Dedifferentiated amniotic fluid mesenchymal stem cell (primary cell): Measurements from ENCODE around the gene FLAD1.

Experiments
- DNase-seq: peaks from one replicate; pipeline ENCODE4 v3.0.0-alpha.2; 2016; ENCODE audit errors: extremely low spot score

Gene FLAD1

DNA sequence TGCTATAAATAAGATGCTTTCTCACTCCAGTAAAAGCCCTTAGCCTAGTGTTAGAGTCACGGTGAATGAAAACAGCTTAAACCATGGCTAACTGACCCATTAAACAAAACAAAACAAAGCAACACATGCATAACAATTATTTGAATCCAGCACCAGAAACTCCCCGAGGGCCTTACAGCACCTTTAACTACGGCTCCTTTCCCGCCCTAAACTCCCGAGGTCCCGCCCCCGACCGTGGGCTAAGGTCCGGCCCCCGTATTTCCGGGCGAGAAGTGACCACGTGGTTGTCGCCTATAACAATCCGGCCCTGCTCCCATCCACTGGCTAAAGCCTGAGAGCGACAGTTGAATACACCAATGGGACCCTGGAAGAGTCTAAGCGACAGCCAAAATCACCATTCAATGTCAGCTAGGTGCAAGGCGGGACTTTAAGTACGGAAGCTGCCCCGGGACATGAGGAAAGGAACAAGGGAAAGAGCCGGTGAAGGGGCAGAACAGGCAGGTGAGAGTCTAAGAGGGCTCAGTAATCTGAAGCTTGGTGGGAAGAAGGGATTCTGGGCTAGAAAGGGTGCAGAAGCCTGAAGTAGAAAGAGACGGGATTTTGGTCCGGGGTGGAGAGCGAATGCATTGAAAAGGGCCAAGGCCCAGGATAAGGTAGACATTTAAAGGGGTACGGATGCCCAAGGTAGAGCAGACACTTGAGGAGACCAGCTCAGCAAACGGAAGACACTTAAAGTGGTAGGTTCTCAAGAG is at the start of gene FLAD1:
TSS of gene FLAD1 (plus strand) at position 448 of the 752 bp plus-strand sequence. CDS start 351 bp downstream, outside the sequence.
- peak; percentile 100 for DNase-seq

DNA sequence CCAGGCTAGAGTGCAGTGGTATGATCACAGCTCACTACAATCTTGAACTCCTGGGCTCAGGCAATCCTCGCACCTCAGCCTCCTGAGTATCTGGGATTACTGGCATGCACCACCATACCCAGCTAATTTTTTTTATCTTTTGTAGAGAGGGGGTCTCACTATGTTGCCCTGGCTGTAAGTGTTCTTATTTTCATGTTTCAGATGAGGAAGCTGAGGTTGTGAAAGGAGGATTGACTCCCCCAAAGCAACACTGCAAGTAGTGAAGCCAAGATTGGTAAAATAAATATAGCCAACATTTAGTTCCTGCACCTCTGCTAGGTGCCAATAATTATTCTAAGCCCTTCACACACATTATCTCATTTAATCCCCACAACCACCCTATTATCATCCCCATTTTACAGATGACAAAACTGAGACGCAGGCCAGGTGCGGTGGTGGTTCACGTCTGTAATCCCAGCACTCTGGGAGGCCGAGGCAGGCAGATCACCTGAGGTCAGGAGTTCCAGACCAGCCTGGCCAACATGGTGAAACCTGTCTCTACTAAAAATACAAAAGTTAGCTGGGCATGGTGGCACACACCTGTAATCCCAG is 48.7 kb upstream of the FLAD1 start:
- DNase-seq = no peak

DNA sequence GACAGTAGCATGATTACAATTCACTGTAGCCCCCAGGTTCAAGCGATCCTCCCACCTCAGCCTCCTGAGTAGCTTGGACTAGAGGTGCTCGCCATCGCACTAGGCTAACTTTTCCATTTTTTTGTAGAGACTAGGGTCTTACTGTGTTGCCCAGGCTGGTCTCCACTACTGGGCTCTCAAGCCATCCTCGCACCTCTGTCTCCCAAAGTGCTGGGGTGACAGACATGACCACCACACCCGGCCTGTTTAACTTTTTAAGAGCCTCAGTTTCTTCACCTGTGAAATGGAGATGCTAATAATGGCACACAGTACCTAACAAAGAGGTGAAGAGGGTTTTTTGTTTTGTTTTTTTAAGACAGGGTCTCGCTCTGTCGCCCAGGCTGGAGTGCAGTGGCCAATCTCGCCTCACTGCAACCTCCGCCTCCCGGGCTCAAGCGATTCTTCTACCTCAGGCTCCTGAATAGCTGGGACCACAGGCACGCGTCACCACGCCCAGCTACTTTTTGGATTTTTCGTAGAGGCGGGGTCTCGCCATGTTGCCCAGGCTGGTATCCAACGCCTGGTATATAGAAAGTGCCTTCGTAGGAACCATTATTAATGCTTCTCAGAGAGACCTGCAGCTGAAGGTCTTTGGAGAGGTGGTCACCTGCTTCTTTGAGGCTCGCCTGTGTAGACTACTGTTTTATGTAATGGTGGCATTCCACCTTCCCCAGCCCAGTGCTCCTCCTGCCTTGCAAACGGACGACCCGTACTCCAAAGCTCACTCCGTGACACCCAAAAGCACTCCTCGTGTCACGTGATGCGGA is 47.2 kb upstream of the FLAD1 start:
- no peak for DNase-seq

DNA sequence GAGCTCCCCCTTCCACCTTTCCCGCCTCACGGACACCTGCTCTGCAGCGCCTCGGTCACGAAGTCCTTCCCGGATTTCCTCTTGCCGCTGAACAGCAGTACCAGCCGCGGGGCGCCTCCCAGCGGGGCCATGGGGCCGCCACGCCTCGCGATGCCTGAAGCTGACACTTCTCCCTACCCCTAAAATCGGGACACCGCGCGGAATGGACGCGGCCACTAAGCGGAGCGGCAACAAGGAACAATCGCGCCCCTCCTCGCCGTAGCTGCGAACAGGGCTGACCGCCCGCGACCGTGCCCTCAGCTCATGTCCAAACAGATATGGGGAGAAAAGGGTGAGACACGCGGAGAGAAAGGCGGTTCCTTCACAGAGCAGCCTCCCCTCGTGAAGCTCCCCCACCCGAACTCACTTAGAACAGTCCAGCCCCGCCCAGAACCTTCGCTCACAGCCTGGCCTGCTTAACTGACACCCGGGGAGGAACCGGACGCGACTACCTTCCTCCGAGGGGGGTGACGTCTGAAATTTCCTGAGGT is 46.5 kb upstream of the FLAD1 start, which contains the start of gene PMVK:
TSS of gene PMVK (minus strand) at position 165 of the 530 bp plus-strand sequence. CDS start at position 131, 34 bp downstream.
- DNase-seq = peak; percentile 95

DNA sequence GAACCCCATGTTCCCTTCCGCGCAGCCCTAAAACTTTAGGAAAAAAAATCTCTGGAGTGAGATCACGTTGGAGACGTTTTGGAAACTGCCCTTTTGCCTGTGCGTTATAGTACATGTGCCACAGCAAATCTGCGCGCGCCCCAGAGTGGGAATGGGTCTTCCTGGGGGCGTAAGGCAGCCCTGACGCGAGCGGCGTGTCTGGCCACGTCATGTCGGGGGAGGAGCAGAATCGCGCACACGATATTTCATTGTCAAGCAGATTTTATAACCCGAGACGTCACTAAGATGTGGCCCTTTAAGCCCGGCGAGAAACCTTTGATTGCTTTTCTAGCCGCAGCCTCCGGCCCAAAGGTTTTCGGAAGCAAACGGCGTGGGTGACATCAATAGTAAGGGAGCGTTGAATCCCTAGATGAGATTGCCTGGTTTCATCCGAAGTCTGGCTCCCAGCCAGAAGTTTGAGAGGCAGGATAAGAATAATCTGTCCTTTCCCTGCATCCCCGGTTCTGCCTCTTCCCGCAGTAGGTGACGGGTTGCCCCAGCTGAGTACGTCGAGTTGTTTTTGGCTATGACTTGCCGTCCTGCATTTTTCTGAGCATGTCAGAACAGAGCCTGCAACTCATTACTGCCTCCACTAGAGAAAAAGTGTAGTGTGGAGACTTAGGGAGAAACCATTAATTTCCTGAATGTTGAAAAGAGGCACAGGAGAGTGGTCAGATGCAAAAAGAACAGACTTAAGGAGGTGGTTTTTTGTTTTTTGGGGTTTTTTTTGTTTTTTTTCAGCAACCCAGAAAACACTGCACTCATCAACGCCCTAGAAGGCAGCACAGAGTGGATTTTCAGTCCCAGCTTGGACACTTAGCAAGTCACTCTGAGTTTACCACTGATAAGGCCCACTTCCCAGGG is 45.8 kb upstream of the FLAD1 start:
- peak; percentile 95 for DNase-seq

DNA sequence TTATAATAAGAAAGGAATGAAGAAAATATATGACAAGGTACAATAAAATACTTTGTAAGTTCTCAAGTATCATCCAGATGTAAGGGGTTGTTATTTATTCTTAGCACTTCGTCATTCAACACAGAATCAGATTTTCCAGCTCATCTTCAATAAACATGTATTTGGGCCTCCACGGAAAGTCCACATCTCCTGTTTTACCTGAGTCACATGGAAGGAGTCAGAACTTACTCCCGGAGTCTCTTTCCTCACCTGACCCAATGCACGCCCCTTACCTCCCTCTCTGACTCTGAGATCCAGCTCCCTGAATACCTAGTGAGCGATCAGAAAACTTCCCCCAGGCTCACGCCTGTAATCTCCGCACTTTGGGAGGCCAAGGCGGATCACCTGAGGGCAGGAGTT is 45.2 kb upstream of the FLAD1 start:
- no peak for DNase-seq

DNA sequence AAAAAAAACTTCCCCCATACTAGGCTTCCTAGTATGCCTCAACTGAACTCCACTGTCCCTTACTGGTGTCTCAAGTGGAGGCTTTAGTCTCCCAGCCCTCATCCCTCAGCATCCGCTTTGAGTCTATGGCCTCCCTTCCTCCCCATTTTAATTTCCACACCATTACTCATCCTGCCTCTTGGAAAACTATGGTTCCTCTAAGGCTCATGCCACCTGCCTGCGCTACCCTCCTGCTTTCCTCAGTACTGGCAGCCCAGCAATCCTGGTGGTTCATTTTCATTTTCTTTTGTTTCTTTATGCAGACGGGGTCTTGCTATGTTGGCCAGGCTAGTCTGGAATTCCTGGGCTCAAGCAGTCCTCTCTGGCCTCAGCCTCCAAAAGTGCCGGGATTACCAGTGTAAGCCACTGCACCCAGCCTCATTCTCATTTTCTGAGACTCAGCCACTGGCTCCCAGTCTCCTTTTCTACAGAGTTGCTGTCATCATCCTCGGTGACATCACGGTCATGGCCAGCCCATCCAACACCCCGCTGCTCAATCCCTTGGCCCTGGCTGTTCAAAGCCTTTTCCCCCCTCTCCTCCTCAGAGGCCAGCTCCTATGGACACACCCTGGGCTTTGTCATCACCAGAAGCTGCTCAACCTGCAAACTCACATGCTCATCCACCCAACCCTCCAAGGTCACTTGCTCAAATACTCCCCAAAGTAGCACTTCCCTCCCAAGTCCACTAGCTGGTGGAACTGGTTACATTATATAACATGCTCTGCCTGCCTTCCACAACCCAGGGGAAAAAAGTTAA is 44.3 kb upstream of the FLAD1 start:
- no peak for DNase-seq

DNA sequence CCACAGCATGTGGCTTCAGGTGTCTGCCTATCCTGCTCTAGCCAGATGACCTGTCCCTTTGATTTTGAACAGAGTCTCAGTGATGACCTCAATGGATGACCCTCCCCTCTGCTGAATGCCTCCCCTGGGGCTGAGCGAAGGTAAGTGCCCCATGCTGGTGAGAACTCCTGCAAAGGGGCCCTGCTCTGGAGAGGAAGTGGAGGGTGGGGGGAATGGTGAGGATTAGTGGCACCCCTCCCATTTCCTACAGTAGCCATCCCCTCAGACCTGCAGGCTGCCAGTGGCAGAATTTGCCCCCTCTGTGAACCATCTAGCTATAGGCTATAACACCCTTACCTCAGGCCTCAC is 43.0 kb upstream of the FLAD1 start:
- no peak for DNase-seq

DNA sequence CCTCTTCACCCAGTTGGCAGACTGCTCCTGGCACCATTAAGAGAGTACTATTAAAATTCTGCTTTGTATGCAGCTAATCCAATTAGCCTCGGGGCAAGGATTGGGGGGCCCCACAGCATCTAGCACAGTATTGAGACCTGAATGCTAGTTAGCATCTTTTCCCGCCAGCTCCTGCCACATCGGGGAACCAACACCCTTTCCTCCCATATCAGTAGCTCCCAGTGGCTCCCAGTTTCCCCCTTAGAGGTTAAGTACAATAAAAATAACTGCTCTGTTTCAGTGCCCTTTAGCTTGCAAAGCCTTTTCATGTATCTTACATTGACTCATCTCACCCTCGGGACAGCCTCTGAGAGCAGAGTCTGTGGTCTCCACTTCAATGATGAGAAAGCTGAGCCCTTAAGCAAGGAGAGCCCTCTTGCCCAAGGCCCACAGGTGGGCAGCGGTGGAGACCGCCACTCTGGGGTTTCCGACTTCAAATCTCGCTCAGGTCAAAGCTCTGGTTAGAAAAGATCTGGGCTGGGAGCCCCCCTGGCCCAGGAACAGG is 42.4 kb upstream of the FLAD1 start:
- no peak for DNase-seq

DNA sequence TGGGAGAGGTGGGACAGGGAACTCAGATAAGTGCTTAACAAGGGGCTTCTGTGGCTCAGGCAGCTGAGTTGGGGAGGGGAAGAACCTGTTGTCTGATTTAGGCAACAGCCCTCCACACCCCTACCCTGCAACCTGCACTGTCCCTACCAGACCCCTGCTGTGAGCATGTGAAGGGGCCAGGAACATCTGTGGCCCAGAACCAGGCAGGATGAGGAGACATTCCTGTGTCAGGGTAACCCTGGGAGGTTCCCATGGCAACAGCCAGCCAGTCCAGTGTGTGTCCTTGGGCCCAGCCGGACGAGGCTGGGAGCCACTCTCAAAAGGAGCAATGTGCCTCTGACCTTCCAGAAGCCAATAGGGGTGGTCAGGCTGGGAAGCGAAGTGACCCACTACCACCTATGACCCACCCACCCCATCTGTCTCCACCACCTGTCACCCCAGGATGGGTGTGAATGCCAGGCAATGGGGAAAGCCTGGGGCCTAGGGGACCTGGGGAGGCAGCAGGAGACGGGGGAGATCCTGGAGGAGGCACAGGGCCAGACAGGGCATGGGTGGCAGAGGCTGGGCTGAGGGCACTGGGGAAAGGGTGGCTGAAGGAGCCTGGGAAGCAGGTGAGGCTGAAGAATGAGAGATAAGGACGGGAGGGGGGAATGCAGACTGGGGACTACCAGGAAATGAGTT is 41.7 kb upstream of the FLAD1 start:
- DNase-seq = no peak

DNA sequence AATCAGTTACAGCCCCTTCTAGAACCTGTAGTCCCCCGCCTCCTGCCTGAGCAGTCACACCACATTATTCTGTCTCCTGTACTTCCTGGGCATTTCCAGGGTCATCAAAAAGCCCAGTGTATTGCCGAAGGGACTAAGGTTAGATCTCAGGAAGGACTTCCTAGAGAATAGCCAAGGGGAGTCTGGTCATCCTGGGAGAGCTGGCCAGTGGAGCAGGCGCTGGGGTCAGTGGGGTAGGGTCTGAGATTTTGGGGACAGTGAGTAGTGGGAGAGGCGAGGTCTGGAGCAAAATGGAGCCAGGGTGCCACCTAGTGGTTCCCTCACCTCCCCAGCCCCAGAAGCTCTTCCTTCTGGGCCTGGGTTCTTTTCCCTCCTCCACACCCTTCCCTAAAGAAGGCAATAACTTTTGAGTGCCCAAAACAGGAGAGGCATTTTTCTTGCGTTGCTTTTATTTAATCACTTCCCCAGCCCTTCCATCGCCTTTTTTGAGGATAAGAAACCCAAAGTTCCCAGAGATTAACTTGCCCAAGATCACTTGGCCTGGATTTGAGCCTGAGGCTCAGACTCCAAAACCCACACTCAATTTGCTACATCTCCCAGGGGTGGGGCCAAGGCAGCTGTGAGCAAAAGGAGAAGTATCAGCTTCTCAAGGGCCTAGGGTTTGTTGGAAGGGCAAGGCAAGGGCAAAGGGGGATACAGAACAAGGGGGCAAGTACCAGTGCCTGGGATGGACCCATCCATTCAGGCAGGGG is 39.3 kb upstream of the FLAD1 start:
- no peak for DNase-seq

DNA sequence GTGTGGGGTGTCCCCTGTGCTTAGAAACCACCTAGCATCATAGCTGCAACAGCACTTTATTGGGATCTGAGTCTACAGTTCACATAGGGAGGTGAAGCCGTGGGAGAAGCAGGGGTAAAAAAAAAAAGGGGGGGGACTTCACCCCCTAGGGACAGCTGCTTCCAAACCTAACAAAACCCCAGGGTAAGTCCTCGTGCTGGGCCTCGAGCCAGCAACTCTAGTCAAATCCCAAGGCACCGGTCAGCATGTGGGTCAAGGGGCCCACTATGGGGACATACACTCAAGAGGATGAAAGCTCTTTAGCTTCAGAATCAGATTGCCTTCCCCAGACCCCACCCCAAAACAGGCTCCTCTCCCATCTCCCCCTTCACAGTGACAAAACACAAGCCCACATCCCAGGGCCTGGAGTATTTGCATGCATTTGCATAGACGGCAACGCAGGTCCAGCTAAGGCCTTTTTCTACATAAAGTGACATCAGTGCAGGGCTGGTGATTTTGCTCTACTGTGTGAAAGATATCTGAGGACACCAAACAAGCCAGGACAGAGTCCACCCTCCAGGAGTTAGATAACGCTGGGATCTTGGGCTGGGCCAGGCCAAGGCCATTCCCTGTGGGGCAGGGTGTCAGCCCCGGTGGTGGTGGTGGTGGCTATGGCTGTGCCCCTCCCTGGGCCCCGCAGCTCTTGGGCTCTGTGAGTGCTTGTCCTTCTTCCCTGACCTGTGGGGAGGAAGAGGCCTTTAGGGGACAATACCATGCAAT is 38.6 kb upstream of the FLAD1 start:
- DNase-seq = no peak

DNA sequence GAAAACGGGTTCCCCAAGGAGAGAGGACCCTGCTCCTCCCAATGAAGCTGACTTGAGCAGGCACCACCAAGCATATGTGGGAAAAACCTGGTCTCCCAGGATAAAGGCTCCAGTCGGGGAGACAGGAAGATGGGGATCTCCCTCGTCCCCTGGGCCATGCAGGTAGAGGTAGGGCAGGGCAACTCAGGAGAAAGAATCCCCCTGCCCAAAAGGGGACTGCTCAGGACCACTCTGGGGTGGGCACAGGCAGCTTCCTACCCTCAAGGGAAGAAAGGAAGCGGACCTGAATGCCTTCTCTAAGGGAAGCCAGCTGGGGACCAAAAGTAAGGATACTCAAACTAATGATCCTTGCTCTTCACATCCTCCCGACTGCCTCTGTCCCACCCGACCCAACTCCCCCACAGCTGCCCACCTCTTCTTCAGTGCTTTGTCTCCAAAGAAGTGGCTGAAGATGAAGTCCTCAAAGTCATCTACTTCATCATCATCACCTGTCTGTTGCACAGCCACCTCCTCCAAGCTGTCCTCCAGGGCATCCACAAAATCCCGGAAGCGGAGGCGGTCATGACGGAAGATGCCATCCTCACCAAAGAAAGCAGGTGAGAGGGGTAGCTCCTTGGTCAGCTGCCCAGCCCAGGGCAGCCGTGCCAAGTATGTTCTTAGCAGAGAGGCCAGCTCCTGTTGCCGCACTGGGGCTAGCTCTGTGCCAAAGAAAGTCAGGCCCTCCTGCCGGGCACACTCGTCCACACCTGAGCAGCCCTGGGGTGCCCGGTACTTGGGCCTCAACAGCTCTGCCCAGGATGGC is 37.8 kb upstream of the FLAD1 start:
- DNase-seq = no peak

DNA sequence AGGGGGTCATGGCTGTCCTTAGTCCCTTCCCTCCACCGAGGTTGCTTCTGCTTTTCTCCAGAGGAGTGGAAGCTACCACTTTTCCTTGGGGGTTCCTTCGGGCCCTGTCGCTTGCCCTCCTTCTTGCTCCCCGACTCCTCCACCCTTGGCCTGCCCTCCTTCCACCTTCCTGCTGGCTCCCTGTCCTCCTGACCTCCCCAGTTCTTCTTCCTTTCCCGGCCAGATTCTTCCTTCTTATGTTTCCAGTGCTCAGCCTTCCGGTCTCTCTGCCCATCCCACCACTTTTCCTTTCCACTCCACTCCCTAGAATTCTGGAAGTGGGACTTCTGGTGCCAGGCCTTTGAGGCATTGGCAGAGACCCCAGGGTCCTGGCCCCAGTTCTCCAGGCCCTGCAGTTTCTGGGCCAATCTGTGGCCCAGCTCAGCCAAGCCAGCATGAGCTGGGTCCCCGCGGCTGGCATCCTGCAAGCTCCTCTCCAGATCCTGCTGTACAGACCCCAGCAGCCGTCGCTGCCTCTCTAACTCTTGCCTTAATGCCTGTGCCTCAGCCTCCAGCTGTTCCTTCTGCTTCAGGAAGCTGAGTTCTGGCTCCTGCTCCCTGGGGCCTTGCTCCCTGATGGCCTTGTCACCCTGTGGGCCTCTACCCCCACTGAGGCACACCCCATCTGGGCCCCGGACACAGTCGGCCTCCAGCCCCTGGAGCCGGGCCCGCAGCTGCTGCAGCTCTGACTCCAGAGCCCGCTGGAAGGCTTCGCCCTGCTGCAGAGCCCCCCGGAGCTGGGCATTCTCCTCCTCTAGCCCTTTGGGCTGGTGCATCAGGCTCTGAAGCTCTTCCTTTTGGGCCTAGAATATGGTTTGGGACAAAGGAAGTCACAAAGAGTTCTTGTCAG is 36.9 kb upstream of the FLAD1 start:
- DNase-seq = no peak

DNA sequence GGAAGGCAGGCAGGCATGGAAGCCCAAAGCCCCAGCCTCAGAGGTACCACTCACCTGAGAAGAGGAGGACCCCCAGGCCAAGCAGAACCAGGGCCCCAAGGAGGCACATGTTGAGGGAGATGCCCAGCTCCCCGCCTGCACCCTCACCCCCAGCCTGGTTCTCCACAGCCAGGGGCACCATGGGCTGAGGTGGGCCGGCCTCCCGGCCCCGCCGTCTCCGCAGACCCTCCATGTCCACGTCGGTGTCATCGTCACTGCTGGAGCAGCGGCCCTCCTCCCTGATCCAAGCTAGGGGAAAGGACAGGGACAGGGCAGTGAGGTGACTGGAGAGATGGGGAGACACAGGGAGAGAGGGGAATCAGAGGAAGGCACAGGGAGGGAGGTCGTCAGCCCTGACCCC is 35.1 kb upstream of the FLAD1 start:
- DNase-seq = no peak

DNA sequence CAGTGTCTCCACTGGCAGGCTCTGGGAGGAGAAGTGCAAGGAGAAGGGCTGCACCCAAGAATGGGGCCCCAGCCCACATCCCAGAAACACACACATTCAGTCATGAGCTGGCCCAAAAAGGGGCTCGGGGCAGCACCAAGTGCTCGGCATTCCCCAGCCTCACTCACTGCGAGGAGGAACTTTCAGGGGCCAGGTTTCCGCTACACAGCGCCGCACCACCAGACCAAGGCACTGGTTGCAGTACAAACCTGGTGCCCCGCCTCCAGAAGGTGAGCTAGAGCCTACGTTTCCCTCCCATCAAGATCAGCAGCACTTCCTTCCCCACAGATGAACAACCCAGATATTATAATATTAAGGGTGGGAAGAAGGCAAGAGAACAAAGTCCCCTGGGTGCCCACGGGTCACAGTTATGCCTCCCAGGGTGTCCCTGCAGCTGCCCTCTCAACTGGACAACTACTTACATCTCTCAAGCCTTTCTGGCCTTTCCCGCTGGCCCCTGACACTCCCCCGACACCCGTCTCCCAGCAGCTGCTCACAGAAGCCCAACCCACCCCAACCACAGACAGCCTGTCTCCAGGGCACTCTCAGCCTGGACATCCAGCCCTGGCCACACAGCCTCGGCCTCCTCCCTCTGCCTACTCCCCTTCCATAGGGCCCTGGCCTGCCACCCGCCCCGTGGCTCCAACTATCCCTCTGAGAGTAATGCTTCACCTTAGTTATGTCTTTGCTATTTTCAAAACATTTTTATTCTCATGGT is 31.1 kb upstream of the FLAD1 start:
- no peak for DNase-seq
